ENCODE data around the gene WNT4. TPM values are rescaled to one million over a fixed set of nuclear protein-coding genes. Genes with fewer than 3 reads are reported as not detected.

Gene WNT4
- total RNA-seq, 4 donors from 2014 or later, result under 0.01 TPM; not detected in 3

DNA sequence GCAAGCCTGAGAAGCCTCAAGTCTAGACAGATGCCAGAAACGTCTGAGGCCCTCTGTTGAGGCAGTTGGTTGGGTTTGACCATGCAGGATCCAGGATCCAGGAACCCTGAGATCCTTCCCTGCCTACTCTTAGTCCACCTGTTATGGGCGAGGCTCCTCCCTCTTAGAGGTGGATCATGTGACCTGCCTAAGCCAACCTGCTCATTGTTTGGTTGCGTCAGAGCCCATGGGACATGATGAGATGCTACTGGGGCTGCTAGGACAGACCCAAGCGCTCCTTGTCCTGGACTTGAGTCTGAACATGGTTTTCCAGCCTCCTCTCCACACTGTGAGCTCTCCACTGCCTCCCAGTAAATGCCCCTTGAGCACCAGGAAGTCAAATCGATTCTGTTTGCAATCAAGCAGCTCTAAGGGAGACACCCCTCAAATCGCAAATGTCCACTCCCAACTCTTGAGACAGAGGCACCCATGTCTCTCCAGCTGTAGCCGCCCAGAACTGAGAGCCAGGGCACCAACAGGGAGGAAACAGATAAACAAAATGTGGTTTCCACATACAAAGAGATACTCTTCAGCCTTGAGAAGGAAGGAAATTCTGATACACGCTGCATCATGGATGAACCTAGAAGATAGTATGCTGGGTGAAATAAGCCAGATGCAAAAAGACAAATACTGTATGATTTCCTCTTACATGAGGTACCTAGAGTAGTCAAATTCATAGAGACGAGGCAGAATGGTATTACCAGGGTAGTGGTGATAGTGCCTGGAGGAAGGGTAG is 31.7 kb upstream of the WNT4 start:
- TF ChIP-seq, protein P1, sequence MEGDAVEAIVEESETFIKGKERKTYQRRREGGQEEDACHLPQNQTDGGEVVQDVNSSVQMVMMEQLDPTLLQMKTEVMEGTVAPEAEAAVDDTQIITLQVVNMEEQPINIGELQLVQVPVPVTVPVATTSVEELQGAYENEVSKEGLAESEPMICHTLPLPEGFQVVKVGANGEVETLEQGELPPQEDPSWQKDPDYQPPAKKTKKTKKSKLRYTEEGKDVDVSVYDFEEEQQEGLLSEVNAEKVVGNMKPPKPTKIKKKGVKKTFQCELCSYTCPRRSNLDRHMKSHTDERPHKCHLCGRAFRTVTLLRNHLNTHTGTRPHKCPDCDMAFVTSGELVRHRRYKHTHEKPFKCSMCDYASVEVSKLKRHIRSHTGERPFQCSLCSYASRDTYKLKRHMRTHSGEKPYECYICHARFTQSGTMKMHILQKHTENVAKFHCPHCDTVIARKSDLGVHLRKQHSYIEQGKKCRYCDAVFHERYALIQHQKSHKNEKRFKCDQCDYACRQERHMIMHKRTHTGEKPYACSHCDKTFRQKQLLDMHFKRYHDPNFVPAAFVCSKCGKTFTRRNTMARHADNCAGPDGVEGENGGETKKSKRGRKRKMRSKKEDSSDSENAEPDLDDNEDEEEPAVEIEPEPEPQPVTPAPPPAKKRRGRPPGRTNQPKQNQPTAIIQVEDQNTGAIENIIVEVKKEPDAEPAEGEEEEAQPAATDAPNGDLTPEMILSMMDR (IDR thresholded peaks at IDR 0.05; ENCODE audit: low read depth), result no peak

DNA sequence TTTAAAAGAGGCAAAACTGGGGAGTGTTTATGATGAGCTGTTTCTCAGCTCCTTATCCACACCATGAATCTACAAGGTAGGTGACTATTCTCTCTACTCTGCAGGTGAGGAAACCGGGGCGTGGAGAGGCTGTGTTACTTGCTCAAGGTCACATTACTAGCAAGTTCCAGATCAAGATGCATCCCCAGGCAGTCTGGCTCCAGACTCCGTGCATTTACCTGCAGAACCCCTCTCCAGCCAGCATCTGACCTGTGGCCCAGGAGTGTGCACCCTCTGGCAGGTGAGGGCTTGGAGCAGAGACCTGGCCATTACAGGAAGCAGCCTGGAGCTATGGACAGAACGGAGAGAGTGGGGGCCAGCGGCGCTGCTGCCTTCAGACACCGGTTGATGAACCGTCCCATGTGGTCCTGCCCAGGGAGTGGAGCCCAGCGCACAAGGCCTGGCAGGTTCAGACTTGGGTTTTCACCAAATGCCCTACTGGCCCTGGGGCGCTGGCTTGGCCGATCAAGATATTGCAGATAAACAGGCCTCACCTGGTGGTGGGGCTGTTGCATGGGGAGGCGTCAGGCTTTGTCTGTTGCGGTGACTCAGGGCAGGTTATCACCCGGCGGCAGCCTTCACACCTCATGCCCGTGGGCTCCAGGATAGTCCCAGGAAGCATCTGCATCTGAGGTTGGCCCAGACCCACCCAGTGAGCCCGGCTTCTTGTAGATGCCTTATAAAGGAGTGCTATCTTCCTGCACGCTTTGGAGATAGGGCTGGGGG is 29.2 kb upstream of the WNT4 start:
- TF ChIP-seq, protein P1 (IDR thresholded peaks at IDR 0.05; ENCODE audit: low read depth), result no peak

DNA sequence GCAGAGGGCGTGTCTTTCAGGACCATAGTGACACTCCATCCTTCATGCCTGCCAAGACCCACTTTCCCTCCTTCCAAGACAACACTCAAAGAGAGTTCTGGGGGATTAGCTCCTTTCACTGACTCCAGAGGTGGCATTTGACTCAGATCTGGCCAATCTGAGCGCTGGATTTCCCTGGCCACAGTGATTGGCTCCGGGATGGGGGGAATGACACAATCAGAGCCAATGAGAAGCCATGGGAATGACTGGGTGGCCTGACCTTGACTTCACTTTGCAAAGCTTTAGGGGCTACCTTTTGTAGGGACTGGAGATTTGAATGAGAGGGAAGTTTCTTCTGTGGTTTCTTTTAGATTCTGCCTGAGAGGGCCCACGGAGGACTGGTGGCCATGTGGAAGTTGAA is 26.9 kb upstream of the WNT4 start:
- TF ChIP-seq, protein P1 (IDR thresholded peaks at IDR 0.05; ENCODE audit: low read depth), result no peak

DNA sequence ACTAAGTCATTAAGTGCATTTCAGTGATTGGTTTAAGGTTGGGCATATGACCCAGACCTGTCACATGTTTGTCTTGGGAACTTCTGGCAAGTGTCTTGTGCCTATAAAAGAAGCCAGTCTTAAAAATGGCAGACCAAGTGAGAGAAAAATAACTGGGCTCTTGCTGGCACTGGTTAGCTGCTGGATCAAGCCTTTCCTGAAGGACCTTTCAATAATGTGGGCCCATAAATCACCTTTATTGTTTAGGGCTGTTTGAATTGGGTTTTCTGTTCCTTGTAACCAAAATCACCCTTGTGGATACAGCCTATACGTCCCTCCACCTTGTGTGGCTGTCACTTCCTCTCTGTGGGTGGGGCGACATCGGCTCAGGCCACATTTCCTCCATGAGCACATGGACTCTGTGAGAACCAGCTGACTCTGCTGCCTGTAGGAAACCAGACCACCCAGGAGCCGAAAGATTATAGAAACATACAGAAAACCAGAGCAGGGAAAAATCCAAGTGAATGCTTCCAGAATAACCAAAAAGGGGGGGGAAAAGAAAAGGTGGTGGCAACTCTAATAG is 25.6 kb upstream of the WNT4 start:
- TF ChIP-seq, protein P1 (IDR thresholded peaks at IDR 0.05; ENCODE audit: low read depth), result no peak

DNA sequence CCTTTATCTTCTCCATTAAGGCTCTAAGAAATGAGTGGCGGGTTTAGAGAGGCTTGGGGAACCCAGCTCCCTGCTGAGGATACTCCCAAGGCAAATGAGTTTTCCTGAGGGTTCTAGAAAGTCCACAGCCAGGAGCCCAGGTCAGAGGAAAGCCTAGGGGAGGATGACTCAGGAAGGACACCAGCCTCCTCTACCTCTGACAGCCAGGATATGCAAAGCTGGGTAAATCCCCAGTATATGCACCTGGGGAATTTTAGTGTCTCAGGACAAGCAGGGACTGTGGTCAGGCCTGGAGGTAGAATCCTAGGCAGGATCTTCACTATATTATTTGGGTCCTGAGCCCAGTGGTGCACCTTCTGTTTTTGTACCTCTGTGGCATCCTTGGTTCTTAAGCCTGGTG is 23.5 kb upstream of the WNT4 start:
- TF ChIP-seq, protein P1 (IDR thresholded peaks at IDR 0.05; ENCODE audit: low read depth), result no peak

DNA sequence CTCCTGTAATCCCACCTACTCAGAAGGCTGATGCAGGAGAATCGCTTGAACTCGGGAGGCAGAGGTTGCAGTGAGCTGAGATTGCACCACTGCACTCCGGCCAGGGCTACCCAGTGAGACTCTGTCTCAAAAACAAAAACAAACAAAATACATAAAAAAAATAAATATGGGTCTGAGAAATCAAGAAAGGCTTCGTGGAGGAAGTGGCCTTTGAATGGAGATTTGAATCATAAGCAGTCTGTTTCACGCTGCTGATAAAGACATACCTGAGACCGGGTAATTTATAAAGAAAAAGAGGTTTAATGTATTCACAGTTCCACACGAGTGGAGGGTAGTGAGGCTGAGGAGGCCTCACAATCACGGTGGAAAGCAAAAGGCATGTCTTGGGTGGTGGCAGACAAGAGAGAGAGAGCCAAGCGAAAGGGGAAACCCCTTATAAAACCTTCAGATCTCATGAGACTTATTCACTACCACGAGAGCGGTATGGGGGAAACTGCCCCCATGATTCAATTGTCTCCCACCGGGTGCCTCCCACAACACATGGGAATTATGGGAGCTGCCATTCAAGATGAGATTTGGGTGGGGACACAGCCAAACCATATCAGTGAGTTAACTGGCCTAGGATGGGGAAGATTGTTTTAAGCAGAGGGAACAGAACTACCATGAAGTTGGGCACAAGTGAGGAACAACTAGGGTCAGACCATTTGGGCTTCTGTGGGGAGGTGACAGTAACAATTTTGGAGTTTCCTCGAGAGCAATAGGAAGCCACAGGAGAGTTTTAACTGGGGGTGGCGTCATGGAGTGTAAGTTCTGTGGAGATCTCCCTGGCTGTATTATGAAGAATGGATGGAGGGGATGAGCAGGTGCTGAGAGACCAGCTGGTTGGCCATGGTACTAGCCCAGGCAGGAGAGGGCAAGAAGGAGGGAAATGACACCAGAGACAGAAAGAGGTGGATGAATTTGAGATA is 22.2 kb upstream of the WNT4 start:
- TF ChIP-seq, protein P1 (IDR thresholded peaks at IDR 0.05; ENCODE audit: low read depth), result no peak
